HepG2 (cell line): ENCODE data around the gene GJD3. TPM values are rescaled to one million over a fixed set of nuclear protein-coding genes. Genes with fewer than 3 reads are reported as not detected.

ENCODE experiments used
- ARID3A ChIP-seq: IDR thresholded peaks from 2 replicates; pipeline ENCODE4 v1.6.1; 2012; ENCODE audit warnings: low read depth, low read length, improper control_type of control experiment
- E2F2 ChIP-seq: sonication (generic); formaldehyde crosslinking; IDR thresholded peaks from 2 replicates; pipeline ENCODE4 v1.4.0; 2020; ENCODE audit warnings: missing genetic modification reagents, borderline replicate concordance
- GABPB1 ChIP-seq: IDR thresholded peaks from 2 replicates; pipeline ENCODE4 v1.6.1; 2016; ENCODE audit warnings: mild to moderate bottlenecking, missing genetic modification reagents, moderate library complexity, missing compliant biosample characterization
- JARID2 ChIP-seq: sonication (generic); formaldehyde crosslinking; IDR thresholded peaks from 2 replicates; pipeline ENCODE4 v1.8.1; 2023; ENCODE audit warnings: missing genetic modification reagents, inconsistent platforms; ENCODE audit not compliant: insufficient replicate concordance
- KAT8 ChIP-seq: IDR thresholded peaks from 2 replicates; pipeline ENCODE4 v1.6.1; 2016; ENCODE audit warnings: missing genetic modification reagents, missing compliant biosample characterization
- LCORL ChIP-seq, 2 experiments: fragments of 450-650 bp in 1 of 2; sonication (generic) in 1 of 2; formaldehyde crosslinking in 1 of 2; IDR thresholded peaks; 2 replicates each; pipeline versions ENCODE4 v1.5.0 to v1.6.1; 2017 to 2020; ENCODE audit warnings: antibody characterized with exemption in 1 of 2, missing genetic modification reagents in 1 of 2
- MEIS1 ChIP-seq: sonication (generic); formaldehyde crosslinking; IDR thresholded peaks from 2 replicates; pipeline ENCODE4 v1.9.0; 2021; ENCODE audit warnings: mild to moderate bottlenecking, missing genetic modification reagents, moderate library complexity, borderline replicate concordance
- PLRG1 ChIP-seq: fragments of 450-650 bp; conservative IDR thresholded peaks from 2 replicates; pipeline ENCODE4 v1.6.1; 2016
- RFX3 ChIP-seq: IDR thresholded peaks from 2 replicates; pipeline ENCODE4 v1.6.1; 2016; ENCODE audit warnings: missing biosample characterization, missing genetic modification reagents
- SALL2 ChIP-seq: sonication (generic); formaldehyde crosslinking; IDR thresholded peaks from 2 replicates; pipeline ENCODE4 v1.8.1; 2023; ENCODE audit warnings: mild to moderate bottlenecking, missing genetic modification reagents, inconsistent platforms
- SOX13 ChIP-seq, 3 experiments: fragments of 450-650 bp in 1 of 3; sonication (generic) in 1 of 3; formaldehyde crosslinking in 1 of 3; IDR thresholded peaks in 2 of 3; conservative IDR thresholded peaks in 1 of 3; 2 replicates each; pipeline versions ENCODE4 v1.5.0 to v1.6.1; 2016 to 2020; ENCODE audit warnings: antibody characterized with exemption in 1 of 3, mild to moderate bottlenecking in 1 of 3, missing compliant biosample characterization in 1 of 3, missing genetic modification reagents in 1 of 3, moderate library complexity in 1 of 3
- STAG1 ChIP-seq: sonication (generic); formaldehyde crosslinking; IDR thresholded peaks from 2 replicates; pipeline ENCODE4 v1.4.0; 2020; ENCODE audit warnings: missing genetic modification reagents
- TFE3 ChIP-seq: IDR thresholded peaks from 2 replicates; pipeline ENCODE4 v1.6.1; 2016
- TGIF2 ChIP-seq: IDR thresholded peaks from 2 replicates; pipeline ENCODE4 v1.6.1; 2016; ENCODE audit warnings: control low read depth, missing compliant biosample characterization
- ZFP91 ChIP-seq: sonication (generic); formaldehyde crosslinking; IDR thresholded peaks from 2 replicates; pipeline ENCODE4 v1.9.0; 2022; ENCODE audit warnings: missing genetic modification reagents, mild to moderate bottlenecking, borderline replicate concordance
- ZMYM4 ChIP-seq: sonication (generic); formaldehyde crosslinking; IDR thresholded peaks from 2 replicates; pipeline ENCODE4 v1.8.1; 2023; ENCODE audit warnings: mild to moderate bottlenecking, missing genetic modification reagents
- ZNF280B ChIP-seq: sonication (generic); formaldehyde crosslinking; IDR thresholded peaks from 2 replicates; pipeline ENCODE4 v1.5.0; 2020; ENCODE audit warnings: missing genetic modification reagents, mild to moderate bottlenecking, borderline replicate concordance
- ZNF589 ChIP-seq: sonication (generic); formaldehyde crosslinking; conservative IDR thresholded peaks from 2 replicates; pipeline ENCODE4 v1.8.0; 2022; ENCODE audit warnings: mild to moderate bottlenecking, moderate library complexity, missing genetic modification reagents
- ZNF841 ChIP-seq: sonication (generic); formaldehyde crosslinking; IDR thresholded peaks from 2 replicates; pipeline ENCODE4 v1.8.1; 2023; ENCODE audit warnings: missing genetic modification reagents, borderline replicate concordance
- polyA plus RNA-seq, 8 experiments: library from polyadenylated mRNA; depleted of rRNA in 3 of 8; stranded (reverse) in 7 of 8; unstranded in 1 of 8; fragments of >200 nt; fragmentation: Illumina TruSeq in 4 of 8; extraction: Trizol in 4 of 8; gene quantifications; 2 replicates each; pipeline versions ENCODE4 v1.2.1 to v1.2.3, GENCODE V29; 2011 to 2016; ENCODE audit warnings: low read depth in 4 of 8, missing spikeins in 1 of 8, mixed read lengths in 1 of 8; ENCODE audit not compliant: insufficient read depth in 1 of 8
- total RNA-seq, 5 experiments: library from RNA; depleted of rRNA; stranded (reverse); fragments of >200 nt; fragmentation: Illumina TruSeq; extraction: Trizol; gene quantifications; 2 replicates each; pipeline ENCODE4 v1.2.3, GENCODE V29; 2016; ENCODE audit warnings: low read depth in 1 of 5

GJD3 gene
- total and polyA plus RNA-seq, 2 of the 13 experiments (the other 11 are each of a cell fraction or from before 2014, with no cell fraction given), result not detected

GRCh38 chr17:40322358-40323315, 41.9 kb downstream of the GJD3 start (continued):
- no peak for TF ChIP-seq TFE3 (CRISPR knock-in tag)
- TF ChIP-seq MEIS1 (CRISPR knock-in tag), result no peak
- no peak for TF ChIP-seq ZNF589
- no peak for TF ChIP-seq E2F2 (CRISPR knock-in tag)
- TF ChIP-seq SOX13 (IDR thresholded peaks at IDR 0.05), result no peak
- no peak for TF ChIP-seq SOX13 (CRISPR knock-in tag; conservative IDR thresholded peaks at IDR 0.05 in 1 of 2, IDR thresholded peaks at IDR 0.05 in 1 of 2)
- no peak for TF ChIP-seq ZNF280B
- no peak for TF ChIP-seq LCORL (IDR thresholded peaks at IDR 0.05)
- no peak for TF ChIP-seq LCORL (CRISPR knock-in tag; IDR thresholded peaks at IDR 0.05)
- no peak for TF ChIP-seq PLRG1
- no peak for TF ChIP-seq TGIF2 (CRISPR knock-in tag)
- TF ChIP-seq ARID3A, result no peak
- TF ChIP-seq SALL2 (CRISPR knock-in tag), result no peak
- TF ChIP-seq STAG1 (CRISPR knock-in tag), result no peak
- TF ChIP-seq JARID2 (CRISPR knock-in tag), result no peak
- TF ChIP-seq ZMYM4 (CRISPR knock-in tag), result no peak
- no peak for TF ChIP-seq ZNF841 (CRISPR knock-in tag)
- TF ChIP-seq ZFP91 (CRISPR knock-in tag), result peak; percentile 34; the same call in 1 of the 2 replicates
- peak; percentile 77 for TF ChIP-seq RFX3
- peak; percentile 78 for TF ChIP-seq GABPB1 (CRISPR knock-in tag)
- 0 out of 2 replicates have a peak, but pooled peaks have one; percentile 14 for TF ChIP-seq KAT8 (CRISPR knock-in tag)
